Measurements from ENCODE around the gene GPAT3. TPM values are rescaled to one million over a fixed set of nuclear protein-coding genes. Genes with fewer than 3 reads are reported as not detected.
A peak's percentile ranks its signal among the peaks of the same experiment; 100 is the strongest.

Gene GPAT3
- total RNA-seq, 1 donor from 2014 or later: 11.3 TPM

DNA sequence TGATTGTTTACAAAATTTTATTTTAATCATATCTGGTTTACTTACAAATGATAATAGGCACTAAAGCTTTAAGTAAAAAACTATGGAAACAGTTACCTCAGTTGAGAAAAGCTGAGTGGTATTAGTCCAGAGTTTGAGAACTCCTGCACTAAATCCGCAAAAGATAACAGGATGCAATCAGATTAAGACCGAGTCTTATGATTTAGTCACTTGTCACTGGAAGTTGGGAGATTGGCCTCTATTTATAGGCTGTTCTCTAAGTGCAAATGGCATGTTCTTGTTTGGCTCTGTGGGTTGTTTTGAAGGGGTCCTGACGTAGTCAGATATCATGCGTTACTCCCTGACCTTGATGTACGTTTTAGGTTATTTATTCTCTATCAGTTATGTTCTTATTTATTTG lies 6.3 kb downstream of the GPAT3 start:
- Mint-ChIP-seq H3K27me3 (peaks cover 19% of the 10 kb centered on the region), H3K9me3 (no peaks in the 10 kb centered on the region), H3K36me3 (peaks cover 3% of the 10 kb centered on the region), H3K4me1 (ENCODE audit: unreplicated experiment) (peaks cover 8% of the 10 kb centered on the region), H3K27ac (no peak overlapping the region), H3K4me3 (no peak overlapping the region)
- TF ChIP-seq, protein P1, sequence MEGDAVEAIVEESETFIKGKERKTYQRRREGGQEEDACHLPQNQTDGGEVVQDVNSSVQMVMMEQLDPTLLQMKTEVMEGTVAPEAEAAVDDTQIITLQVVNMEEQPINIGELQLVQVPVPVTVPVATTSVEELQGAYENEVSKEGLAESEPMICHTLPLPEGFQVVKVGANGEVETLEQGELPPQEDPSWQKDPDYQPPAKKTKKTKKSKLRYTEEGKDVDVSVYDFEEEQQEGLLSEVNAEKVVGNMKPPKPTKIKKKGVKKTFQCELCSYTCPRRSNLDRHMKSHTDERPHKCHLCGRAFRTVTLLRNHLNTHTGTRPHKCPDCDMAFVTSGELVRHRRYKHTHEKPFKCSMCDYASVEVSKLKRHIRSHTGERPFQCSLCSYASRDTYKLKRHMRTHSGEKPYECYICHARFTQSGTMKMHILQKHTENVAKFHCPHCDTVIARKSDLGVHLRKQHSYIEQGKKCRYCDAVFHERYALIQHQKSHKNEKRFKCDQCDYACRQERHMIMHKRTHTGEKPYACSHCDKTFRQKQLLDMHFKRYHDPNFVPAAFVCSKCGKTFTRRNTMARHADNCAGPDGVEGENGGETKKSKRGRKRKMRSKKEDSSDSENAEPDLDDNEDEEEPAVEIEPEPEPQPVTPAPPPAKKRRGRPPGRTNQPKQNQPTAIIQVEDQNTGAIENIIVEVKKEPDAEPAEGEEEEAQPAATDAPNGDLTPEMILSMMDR (conservative IDR thresholded peaks at IDR 0.05): no peak
- DNase-seq (ENCODE audit: extremely low spot score, unreplicated experiment): no peak

DNA sequence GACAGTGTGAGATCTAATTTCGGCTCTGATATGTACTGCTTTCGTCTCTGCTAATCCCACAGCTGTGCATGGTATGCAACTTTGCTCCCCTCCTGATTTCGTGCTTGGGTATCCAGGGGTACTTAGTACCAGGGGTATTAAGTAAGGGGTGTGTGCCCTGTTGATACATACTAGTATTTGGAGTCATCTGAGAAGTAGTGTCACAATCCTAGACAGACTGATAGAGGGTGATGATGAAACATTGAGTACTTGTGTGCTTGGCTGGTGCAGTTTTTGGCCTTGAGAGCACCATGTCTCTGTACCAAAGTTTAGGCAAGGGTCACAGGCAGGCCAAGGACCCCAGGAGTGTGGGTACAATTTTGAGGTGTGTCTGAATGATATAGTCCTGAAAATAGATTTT lies 10.9 kb downstream of the GPAT3 start:
- H3K4me3 Mint-ChIP-seq: no peak overlapping the region
- H3K9me3 Mint-ChIP-seq: no peaks in the 10 kb centered on the region
- no peaks in the 10 kb centered on the region for H3K27me3 Mint-ChIP-seq
- peaks cover 8% of the 10 kb centered on the region for H3K4me1 Mint-ChIP-seq (ENCODE audit: unreplicated experiment)
- TF ChIP-seq, protein P1 (conservative IDR thresholded peaks at IDR 0.05): no peak
- peaks cover 3% of the 10 kb centered on the region for H3K36me3 Mint-ChIP-seq
- H3K27ac Mint-ChIP-seq: no peak overlapping the region
- no peak for DNase-seq (ENCODE audit: extremely low spot score, unreplicated experiment)

DNA sequence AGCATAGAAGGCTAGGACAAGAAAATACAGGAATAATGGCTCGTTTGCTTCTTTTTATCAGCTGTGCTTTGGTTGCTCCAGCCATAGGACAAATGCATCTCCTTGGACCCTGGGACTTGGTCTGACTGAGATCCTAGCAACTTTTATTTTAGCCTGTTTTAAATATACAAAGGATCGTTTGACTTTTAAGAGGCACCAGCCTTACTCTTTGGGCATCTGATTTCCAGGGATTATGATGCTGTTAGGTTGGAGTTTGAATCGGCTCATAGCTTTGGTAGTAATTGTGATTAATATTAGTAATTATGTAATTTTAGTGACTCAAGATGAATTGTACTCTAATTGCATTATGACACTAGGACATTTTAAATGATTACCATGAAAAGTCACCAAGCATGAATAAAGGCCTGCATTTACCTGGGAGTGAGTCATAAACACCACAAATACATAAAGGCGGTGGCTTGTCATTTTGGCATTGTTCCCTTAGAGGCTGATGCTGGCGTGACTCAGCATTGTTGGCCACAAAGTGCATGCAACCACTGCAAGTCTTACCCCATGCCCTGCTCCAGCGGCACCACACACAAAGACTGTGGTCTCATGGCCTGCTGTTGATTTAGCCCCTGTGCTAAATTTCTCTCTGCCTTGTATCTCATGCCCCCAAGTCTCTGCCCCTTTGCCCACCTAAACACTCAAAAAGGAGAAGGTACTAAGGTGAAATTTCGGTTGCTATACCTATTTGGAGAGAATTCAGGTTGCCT lies 12.4 kb downstream of the GPAT3 start:
- Mint-ChIP-seq H3K36me3 (peaks cover 8% of the 10 kb centered on the region), H3K27me3 (no peaks in the 10 kb centered on the region), H3K4me3 (no peak overlapping the region), H3K27ac (peak overlapping the region; percentile 91), H3K9me3 (no peaks in the 10 kb centered on the region), H3K4me1 (ENCODE audit: unreplicated experiment) (peaks cover 21% of the 10 kb centered on the region)
- DNase-seq (ENCODE audit: extremely low spot score, unreplicated experiment): no peak
- TF ChIP-seq, protein P1 (conservative IDR thresholded peaks at IDR 0.05): no peak

DNA sequence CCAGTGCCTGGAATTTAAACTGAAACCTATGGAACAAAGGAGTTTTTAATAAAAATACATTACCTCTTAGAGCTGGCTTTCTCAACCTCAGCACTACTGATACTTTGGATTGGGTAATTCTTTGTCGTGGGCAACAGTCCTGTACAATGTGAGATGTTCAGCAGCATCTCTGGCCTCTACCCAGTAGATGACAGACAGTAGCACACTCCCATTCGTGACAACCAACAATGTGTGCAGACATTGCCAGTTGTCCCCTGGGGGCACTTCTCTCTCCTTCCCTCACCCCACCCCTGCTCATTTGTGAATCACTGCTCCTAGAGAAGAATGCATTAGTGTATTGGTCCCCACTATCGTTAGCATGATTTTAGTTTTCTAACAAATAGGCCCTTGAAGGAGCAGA lies 16.2 kb downstream of the GPAT3 start:
- Mint-ChIP-seq H3K27me3 (no peaks in the 10 kb centered on the region), H3K36me3 (peaks cover 4% of the 10 kb centered on the region), H3K9me3 (no peaks in the 10 kb centered on the region), H3K4me1 (ENCODE audit: unreplicated experiment) (peaks cover 14% of the 10 kb centered on the region), H3K27ac (peak overlapping the region; percentile 95), H3K4me3 (peak overlapping the region; percentile 68)
- DNase-seq (ENCODE audit: extremely low spot score, unreplicated experiment): no peak
- TF ChIP-seq, protein P1 (conservative IDR thresholded peaks at IDR 0.05): no peak

DNA sequence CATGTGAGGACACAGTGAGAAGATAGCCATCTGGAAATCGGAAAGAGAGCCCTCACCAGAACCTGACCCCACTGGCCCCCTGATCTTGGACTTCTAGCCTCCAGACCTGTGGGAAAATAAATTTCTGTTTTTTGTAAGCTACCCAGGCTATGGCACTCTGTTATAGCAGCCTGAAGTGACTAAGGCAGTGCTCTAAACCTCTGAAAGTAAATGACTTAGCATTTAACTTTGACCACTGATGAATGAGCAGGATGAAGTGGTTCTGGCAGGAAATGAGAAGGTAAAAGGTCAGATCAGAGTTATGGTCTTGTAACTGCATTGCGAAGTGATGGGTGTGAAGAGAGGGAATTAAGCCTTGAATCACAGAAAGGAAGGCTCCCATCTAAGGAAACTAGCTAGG lies 17.0 kb downstream of the GPAT3 start:
- TF ChIP-seq, protein P1 (conservative IDR thresholded peaks at IDR 0.05): no peak
- Mint-ChIP-seq H3K4me1 (ENCODE audit: unreplicated experiment) (peaks cover 14% of the 10 kb centered on the region), H3K27me3 (no peaks in the 10 kb centered on the region), H3K9me3 (no peaks in the 10 kb centered on the region), H3K27ac (peak overlapping the region; percentile 95), H3K4me3 (peak overlapping the region; percentile 28), H3K36me3 (peaks cover 4% of the 10 kb centered on the region)
- no peak for DNase-seq (ENCODE audit: extremely low spot score, unreplicated experiment)
